ENCODE data around the gene GRID2.

GRCh38 chr4:93617606-93618005 lies 1313.8 kb downstream of the GRID2 start:
- no peak for TF ChIP-seq KDM1A (IDR thresholded peaks at IDR 0.05)
- TF ChIP-seq MAX (CRISPR knock-in tag; IDR thresholded peaks at IDR 0.05) = no peak
- no peak for TF ChIP-seq ZNF174 (CRISPR knock-in tag; IDR thresholded peaks at IDR 0.05)
- TF ChIP-seq L3MBTL2 (IDR thresholded peaks at IDR 0.05) = no peak
- no peak for TF ChIP-seq ZNF124 (CRISPR knock-in tag; IDR thresholded peaks at IDR 0.05)
- no peak for TF ChIP-seq REST (IDR thresholded peaks at IDR 0.05; ENCODE audit: borderline replicate concordance)
- TF ChIP-seq REST (CRISPR knock-in tag; IDR thresholded peaks at IDR 0.05; ENCODE audit: low read depth) = no peak
- no peak for TF ChIP-seq HNRNPLL (IDR thresholded peaks at IDR 0.05; ENCODE audit: low read depth, low read length, poor library complexity, severe bottlenecking)
- no peak for TF ChIP-seq SAFB2 (IDR thresholded peaks at IDR 0.05; ENCODE audit: borderline replicate concordance, low read depth, low read length, severe bottlenecking)
